ENCODE measurements around the gene SP2. TPM values are rescaled to one million over a fixed set of nuclear protein-coding genes. Genes with fewer than 3 reads are reported as not detected.

The SP2 gene
- total RNA-seq, 4 donors from 2014 or later = 2.2 to 9.2 (median 5.9) TPM

GRCh38 chr17:47862621-47863440 is 33.2 kb upstream of the SP2 start:
- no peak for TF ChIP-seq CTCF (IDR thresholded peaks at IDR 0.05; ENCODE audit: low read depth)

DNA sequence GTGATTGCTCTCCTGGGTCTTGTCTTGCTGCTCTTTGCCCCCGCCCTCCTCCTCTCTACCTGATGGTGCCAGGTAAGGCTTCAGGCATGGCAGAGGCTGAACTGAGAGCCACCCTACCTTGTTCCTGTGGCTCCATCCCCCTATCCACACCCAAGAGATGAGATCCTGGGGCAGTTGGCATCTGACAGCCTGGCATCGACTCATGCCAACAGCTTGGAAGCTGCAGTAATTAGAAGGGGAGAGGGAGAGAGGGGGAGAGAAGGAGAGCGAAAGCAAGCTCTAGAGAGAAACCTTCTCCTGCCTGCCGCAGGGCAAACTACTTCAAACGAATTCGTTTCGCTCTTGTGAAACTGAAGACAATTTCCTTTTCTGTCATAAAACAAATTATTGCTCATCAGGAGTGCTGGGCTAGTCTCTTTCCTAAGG is 31.2 kb upstream of the SP2 start:
- no peak for TF ChIP-seq CTCF (IDR thresholded peaks at IDR 0.05; ENCODE audit: low read depth)

GRCh38 chr17:47866941-47867340 is 29.1 kb upstream of the SP2 start:
- no peak for TF ChIP-seq CTCF (IDR thresholded peaks at IDR 0.05; ENCODE audit: low read depth)

- TF ChIP-seq CTCF (IDR thresholded peaks at IDR 0.05; ENCODE audit: low read depth) = no peak
These were observed 28.1 kb upstream of the SP2 start for GRCh38 chr17:47867813-47868533.

GRCh38 chr17:47869114-47869513 is 26.9 kb upstream of the SP2 start:
- TF ChIP-seq CTCF (IDR thresholded peaks at IDR 0.05; ENCODE audit: low read depth) = no peak

DNA sequence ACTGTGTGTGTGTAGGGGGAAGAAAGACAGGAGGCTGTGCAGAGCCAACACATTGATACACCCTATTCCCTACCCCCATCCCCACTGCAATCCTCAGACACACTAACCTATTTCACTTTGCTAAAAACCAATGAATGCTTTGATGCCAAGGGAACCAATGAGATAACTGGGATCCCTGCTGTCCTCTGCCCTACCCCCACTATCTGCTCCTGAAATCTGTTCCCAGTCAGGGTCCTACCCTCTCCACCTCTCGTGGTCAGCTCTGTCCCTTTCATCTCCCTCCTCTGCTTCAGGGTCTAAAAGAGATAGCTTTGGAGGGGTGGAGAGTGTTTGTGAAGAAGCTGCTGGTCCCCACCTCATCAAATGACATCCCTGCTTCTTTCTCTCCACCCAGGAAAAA is 26.0 kb upstream of the SP2 start:
- no peak for TF ChIP-seq CTCF (IDR thresholded peaks at IDR 0.05; ENCODE audit: low read depth)

GRCh38 chr17:47871048-47871447 is 25.0 kb upstream of the SP2 start:
- no peak for TF ChIP-seq CTCF (IDR thresholded peaks at IDR 0.05; ENCODE audit: low read depth)
